HCT116 (cell line): Measurements from ENCODE around the gene LYPD6. TPM values are rescaled to one million over a fixed set of nuclear protein-coding genes. Genes with fewer than 3 reads are reported as not detected.

Experiments used
- ATAC-seq: fragments of 200-7000 bp; cut with Tn5 transposase; 2 replicates; pipeline ENCODE4 v1.9.1; 2020; ENCODE audit warnings: mild to moderate bottlenecking, moderate library complexity
- BruUV-seq: library from RNA; stranded (reverse); fragments of 400-500 nt; replicated peaks from 2 replicates; lab custom pipeline; 2021; lab: Mats Ljungman, UMichigan
- CTCF ChIA-PET: fragments of 300-600 bp; sonication (Branson Sonifier 250); formaldehyde crosslinking; loops from one replicate; lab custom pipeline; 2021; ENCODE audit warnings: antibody characterized with exemption; lab: Charles Lee
- POLR2A ChIA-PET: fragments of 300-600, 350-600 bp; sonication (Branson Sonifier 250); formaldehyde crosslinking; loops from one replicate; lab custom pipeline; 2021; ENCODE audit warnings: antibody characterized with exemption; lab: Charles Lee
- RAD21 ChIA-PET, 2 experiments: fragments of 300-600 bp; sonication (Branson Sonifier 250); formaldehyde crosslinking; loops; one replicate each; lab custom pipeline; 2023; ENCODE audit warnings: low total read pairs in 2 of 2; ENCODE audit not compliant: uncharacterized antibody in 2 of 2, unreplicated experiment in 2 of 2, low non-redundant PET in 1 of 2; lab: Charles Lee
- DNase-seq: peaks from one replicate; pipeline ENCODE4 v3.0.0-alpha.2; 2010; ENCODE audit warnings: low read depth, low spot score
- H2AFZ ChIP-seq: fragments of 200-600 bp; shearing (Covaris generic), sonication (generic); 2 replicates; pipeline ENCODE4 v1.6.1; 2017; ENCODE audit warnings: low read depth, mixed run types, mixed read lengths, antibody characterized with exemption, low read length; ENCODE audit not compliant: poor library complexity, severe bottlenecking
- H3K27ac ChIP-seq: 2 replicates; pipeline ENCODE4 v1.5.1; 2012; ENCODE audit warnings: low read depth, low read length
- H3K27me3 ChIP-seq: fragments of 200-600 bp; sonication (generic); 2 replicates; pipeline ENCODE4 v1.6.1; 2016; ENCODE audit warnings: mixed run types, low read length, mixed read lengths; ENCODE audit not compliant: insufficient read depth
- H3K36me3 ChIP-seq, 2 experiments: fragments of 200-500 bp in 1 of 2; fragments of 200-600 bp in 1 of 2; sonication (Bioruptor generic) in 1 of 2; sonication (generic) in 1 of 2; 2 replicates each; pipeline versions ENCODE4 v1.5.1 to v1.6.1; 2014 to 2016; ENCODE audit warnings: low read length in 2 of 2, inconsistent platforms in 1 of 2, mixed read lengths in 1 of 2, mixed run types in 1 of 2; ENCODE audit not compliant: insufficient read depth in 2 of 2, control insufficient read depth in 1 of 2
- H3K4me1 ChIP-seq, 2 experiments: fragments of 200-600 bp in 1 of 2; sonication (generic) in 1 of 2; 2 replicates each; pipeline versions ENCODE4 v1.5.1 to v1.6.1; 2012 to 2017; ENCODE audit warnings: low read length in 2 of 2, inconsistent platforms in 1 of 2, mild to moderate bottlenecking in 1 of 2, mixed read lengths in 1 of 2, mixed run types in 1 of 2, moderate library complexity in 1 of 2; ENCODE audit not compliant: insufficient read depth in 2 of 2, control insufficient read depth in 1 of 2
- H3K4me2 ChIP-seq: fragments of 200-600 bp; sonication (generic); 2 replicates; pipeline ENCODE4 v1.6.1; 2017; ENCODE audit warnings: mixed run types, low read length, mixed read lengths
- H3K4me3 ChIP-seq, 2 experiments: fragments of 200-600 bp in 1 of 2; sonication (generic) in 1 of 2; replicated peaks in 1 of 2; 2 replicates each; pipeline ENCODE4 v1.5.1; 2011 to 2016; ENCODE audit warnings: low read length in 2 of 2, control low read depth in 1 of 2, low read depth in 1 of 2, mild to moderate bottlenecking in 1 of 2, mixed read lengths in 1 of 2, mixed run types in 1 of 2
- H3K79me2 ChIP-seq: fragments of 200-600 bp; sonication (generic); 2 replicates; pipeline ENCODE4 v1.6.1; 2017; ENCODE audit warnings: mild to moderate bottlenecking, mixed run types, low read length, moderate library complexity, mixed read lengths; ENCODE audit not compliant: insufficient read depth
- H3K9ac ChIP-seq: fragments of 200-600 bp; sonication (generic); 2 replicates; pipeline ENCODE4 v1.6.1; 2016; ENCODE audit warnings: low read length, mixed read lengths
- H3K9me2 ChIP-seq: fragments of 200-600 bp; sonication (generic), shearing (Covaris generic); 2 replicates; pipeline ENCODE4 v1.6.1; 2017; ENCODE audit warnings: mixed run types, mild to moderate bottlenecking, moderate library complexity; ENCODE audit not compliant: insufficient read depth
- H3K9me3 ChIP-seq, 2 experiments: fragments of 200-500 bp in 1 of 2; fragments of 200-600 bp in 1 of 2; sonication (Bioruptor generic) in 1 of 2; sonication (generic) in 1 of 2; 2 replicates each; pipeline ENCODE4 v1.6.1; 2014 to 2017; ENCODE audit warnings: low read length in 2 of 2, mixed read lengths in 2 of 2, inconsistent platforms in 1 of 2, low read depth in 1 of 2, mild to moderate bottlenecking in 1 of 2, mixed run types in 1 of 2, moderate library complexity in 1 of 2; ENCODE audit not compliant: control insufficient read depth in 1 of 2, insufficient read depth in 1 of 2
- H4K20me1 ChIP-seq: fragments of 200-600 bp; sonication (generic), shearing (Covaris generic); 2 replicates; pipeline ENCODE4 v1.6.1; 2017; ENCODE audit warnings: mixed run types, mild to moderate bottlenecking, moderate library complexity; ENCODE audit not compliant: insufficient read depth
- ATF3 ChIP-seq: IDR thresholded peaks from 2 replicates; pipeline ENCODE4 v1.6.1; 2012
- CBX3 ChIP-seq: IDR thresholded peaks from 2 replicates; pipeline ENCODE4 v1.6.1; 2012; ENCODE audit warnings: low read depth
- CEBPB ChIP-seq: IDR thresholded peaks from 2 replicates; pipeline ENCODE4 v1.6.1; 2012; ENCODE audit warnings: low read depth
- EGR1 ChIP-seq: IDR thresholded peaks from 2 replicates; pipeline ENCODE4 v1.6.1; 2012; ENCODE audit warnings: low read depth
- EZH2 ChIP-seq: fragments of 200-600 bp; sonication (generic); IDR thresholded peaks from 2 replicates; pipeline ENCODE4 v1.6.1; 2017; ENCODE audit warnings: antibody characterized with exemption, mixed run types
- FOSL1 ChIP-seq: IDR thresholded peaks from 2 replicates; pipeline ENCODE4 v1.6.1; 2012; ENCODE audit warnings: low read depth
- MAX ChIP-seq: IDR thresholded peaks from 2 replicates; pipeline ENCODE4 v1.6.1; 2012
- POLR2A ChIP-seq: IDR thresholded peaks from 2 replicates; pipeline ENCODE4 v1.7.0; 2011; ENCODE audit warnings: borderline replicate concordance; ENCODE audit not compliant: insufficient read depth, insufficient read length; ENCODE audit errors: extremely low read depth
- POLR2AphosphoS5 ChIP-seq: IDR thresholded peaks from 2 replicates; pipeline ENCODE4 v1.6.1; 2011; ENCODE audit warnings: mild to moderate bottlenecking, low read depth, low read length, moderate library complexity
- RAD21 ChIP-seq: IDR thresholded peaks from 2 replicates; pipeline ENCODE4 v1.6.1; 2012; ENCODE audit warnings: low read depth, mild to moderate bottlenecking
- REST ChIP-seq: IDR thresholded peaks from 2 replicates; pipeline ENCODE4 v1.6.1; 2012; ENCODE audit warnings: low read depth
- SIN3A ChIP-seq: IDR thresholded peaks from 2 replicates; pipeline ENCODE4 v1.6.1; 2012; ENCODE audit warnings: low read depth
- SP1 ChIP-seq: IDR thresholded peaks from 2 replicates; pipeline ENCODE4 v1.6.1; 2012; ENCODE audit warnings: low read depth
- SRF ChIP-seq: IDR thresholded peaks from 2 replicates; pipeline ENCODE4 v1.6.1; 2012; ENCODE audit warnings: low read depth
- TCF7L2 ChIP-seq: IDR thresholded peaks from 2 replicates; pipeline ENCODE4 v1.7.0; 2011; ENCODE audit warnings: borderline replicate concordance, inconsistent platforms; ENCODE audit not compliant: insufficient read depth, insufficient read length; ENCODE audit errors: extremely low read depth
- YY1 ChIP-seq: IDR thresholded peaks from 2 replicates; pipeline ENCODE4 v1.6.1; 2011; ENCODE audit warnings: low read length, low read depth, moderate library complexity, mild to moderate bottlenecking; ENCODE audit not compliant: insufficient replicate concordance; ENCODE audit errors: extremely low read depth
- ZBTB33 ChIP-seq: IDR thresholded peaks from 2 replicates; pipeline ENCODE4 v1.6.1; 2011; ENCODE audit warnings: mild to moderate bottlenecking, low read length, moderate library complexity; ENCODE audit not compliant: insufficient replicate concordance; ENCODE audit errors: extremely low read depth
- ZFX ChIP-seq: fragments of 450-650 bp; IDR thresholded peaks from 2 replicates; pipeline ENCODE4 v1.6.1; 2017
- ZNF274 ChIP-seq: fragments of 200-500 bp; sonication (Bioruptor generic); IDR thresholded peaks from 2 replicates; pipeline ENCODE4 v1.6.1; 2014; ENCODE audit warnings: mild to moderate bottlenecking, low read depth, low read length, inconsistent platforms
- intact Hi-C: fragments of 100-400 bp; cut with micrococcal nuclease; formaldehyde crosslinking; loops from 2 replicates; pipeline ENCODE4 v1.10.0; 2022
- total RNA-seq: library from RNA; stranded (reverse); gene quantifications from one replicate; pipeline ENCODE4 v1.2.1, GENCODE V29; 2021; ENCODE audit not compliant: unreplicated experiment

The LYPD6 gene
- total RNA-seq, 1 experiment from 2014 or later: 3.0 TPM

- no peak for TF ChIP-seq REST
- TF ChIP-seq FOSL1: no peak
- no peak for TF ChIP-seq CEBPB
- no peak for TF ChIP-seq ZNF274
- TF ChIP-seq TCF7L2: no peak
- TF ChIP-seq SIN3A: no peak
- no peak for TF ChIP-seq POLR2AphosphoS5
- TF ChIP-seq YY1: no peak
- no peak for TF ChIP-seq EGR1
Observed at GRCh38 chr2:149363958-149364357, 33.6 kb downstream of the LYPD6 start (continued).

- H3K27me3 ChIP-seq: no peaks in the 10 kb centered on the region
- TF ChIP-seq ZFX (no peak), SRF (no peak), YY1 (no peak), TCF7L2 (no peak), MAX (no peak), POLR2A (no peak), CEBPB (no peak), ATF3 (no peak), CBX3 (no peak), ZBTB33 (no peak), EZH2 (no peak), SIN3A (no peak), ZNF274 (no peak), RAD21 (no peak), SP1 (no peak)
- TF ChIP-seq, all 23 proteins: peak for 0
- H4K20me1 ChIP-seq: no peaks in the 10 kb centered on the region
- POLR2A ChIA-PET: no interaction called here
- no peaks in the 10 kb centered on the region for H3K9me3 ChIP-seq
- RAD21 ChIA-PET: no interaction called here
- no peaks in the 10 kb centered on the region for H3K36me3 ChIP-seq
- H2AFZ ChIP-seq: no peak overlapping the region
- H3K27ac ChIP-seq: no peak overlapping the region
- H3K9me2 ChIP-seq: no peaks in the 10 kb centered on the region
- no TSS peak for BruUV-seq
- ATAC-seq (no peak), DNase-seq (no peak)
- CTCF ChIA-PET: no interaction called here
- peaks cover 13 to 16% of the 10 kb centered on the region in 2 experiments for H3K4me1 ChIP-seq
- no peak overlapping the region for H3K4me3 ChIP-seq
- no peak overlapping the region for H3K4me2 ChIP-seq
- intact Hi-C loops: no loop called here
- H3K9ac ChIP-seq: no peak overlapping the region
- no peaks in the 10 kb centered on the region for H3K79me2 ChIP-seq
Observed at GRCh38 chr2:149364839-149365238, 34.5 kb downstream of the LYPD6 start.
